Vagina (tissue), 2 donors: Measurements from ENCODE around the gene KATNB1. TPM values are rescaled to one million over a fixed set of nuclear protein-coding genes. Genes with fewer than 3 reads are reported as not detected.
A peak's percentile ranks its signal among the peaks of the same experiment; 100 is the strongest.

Experiments used
- DNase-seq, 2 donors: peaks; one replicate each; pipeline ENCODE4 v3.0.0-alpha.2; 2017; ENCODE audit errors: extremely low spot score in 2 of 2
- H3K27ac ChIP-seq: fragments of 200-600 bp; sonication (generic); one replicate; pipeline ENCODE4 v1.5.1; 2019
- H3K27me3 ChIP-seq: fragments of 200-600 bp; sonication (generic); one replicate; pipeline ENCODE4 v1.5.1; 2019
- H3K36me3 ChIP-seq, 2 donors: fragments of 200-600 bp; sonication (generic); one replicate each; pipeline ENCODE4 v1.5.1; 2017 to 2019
- H3K4me1 ChIP-seq: fragments of 200-600 bp; sonication (generic); one replicate; pipeline ENCODE4 v1.5.1; 2019
- H3K4me3 ChIP-seq, 2 donors: fragments of 200-600 bp; sonication (generic); 1 replicate in 1 of 2; 2 replicates in 1 of 2; pipeline ENCODE4 v1.5.1; 2016 to 2019
- H3K9me3 ChIP-seq: fragments of 200-600 bp; sonication (generic); one replicate; pipeline ENCODE4 v1.5.1; 2019
- CTCF ChIP-seq, 3 experiments: fragments of 450-650 bp in 2 of 3; fragments of 200-600 bp in 1 of 3; sonication (generic) in 1 of 3; IDR thresholded peaks; one replicate each; pipeline ENCODE4 v1.5.1; 2017 to 2019; ENCODE audit warnings: antibody characterized with exemption in 3 of 3, mild to moderate bottlenecking in 2 of 3, moderate library complexity in 2 of 3
- POLR2A ChIP-seq, 2 donors: fragments of 450-650 bp; IDR thresholded peaks; one replicate each; pipeline ENCODE4 v1.6.1; 2017; ENCODE audit warnings: antibody characterized with exemption in 2 of 2, mild to moderate bottlenecking in 2 of 2, moderate library complexity in 2 of 2
- POLR2AphosphoS5 ChIP-seq, 2 donors: sonication (generic); formaldehyde crosslinking; IDR thresholded peaks; one replicate each; pipeline ENCODE4 v1.9.0; 2017; ENCODE audit warnings: antibody characterized with exemption in 2 of 2, mild to moderate bottlenecking in 2 of 2, low read depth in 1 of 2; ENCODE audit not compliant: insufficient read depth in 1 of 2
- intact Hi-C: fragments of 100-400 bp; cut with DNase I; formaldehyde crosslinking; loops from one replicate; pipeline ENCODE4 v1.15.1; 2023
- total RNA-seq: library from RNA; depleted of rRNA; stranded (reverse); fragments of >200 nt; gene quantifications from one replicate; pipeline ENCODE4 v1.2.3, GENCODE V29; 2016

Gene KATNB1
- total RNA-seq, 1 donor from 2014 or later: 23.6 TPM

- no peaks in the 10 kb centered on the region for H3K27me3 ChIP-seq
- intact Hi-C loops: loop anchor here (10.0 kb wide), 1 partner anchor 392 kb away; the partner anchor contains the start of gene CFAP20
- H3K27ac ChIP-seq: no peak overlapping the region
- H3K36me3 ChIP-seq: no peaks in the 10 kb centered on the region
- no peaks in the 10 kb centered on the region for H3K9me3 ChIP-seq
- DNase-seq: no peak
- no peak for TF ChIP-seq POLR2AphosphoS5 (IDR thresholded peaks at IDR 0.05; ENCODE audit: insufficient read depth in 1 of 2, low read depth in 1 of 2)
- no peak for TF ChIP-seq POLR2A (IDR thresholded peaks at IDR 0.05)
- TF ChIP-seq CTCF (IDR thresholded peaks at IDR 0.05): no peak
- H3K4me3 ChIP-seq: no peak overlapping the region
- H3K4me1 ChIP-seq: peaks cover 28% of the 10 kb centered on the region
These were observed 2.9 kb upstream of the KATNB1 start for GRCh38 chr16:57732714-57733113.

- H3K36me3 ChIP-seq: peaks cover 0 to 4% of the 10 kb centered on the region in 2 donors
- intact Hi-C loops: loop anchor here (10.0 kb wide), 1 partner anchor 390 kb away; the partner anchor contains the start of gene CFAP20
- H3K27ac ChIP-seq: peak overlapping the region; percentile 77
- no peaks in the 10 kb centered on the region for H3K9me3 ChIP-seq
- H3K4me1 ChIP-seq: peaks cover 35% of the 10 kb centered on the region
- no peaks in the 10 kb centered on the region for H3K27me3 ChIP-seq
- peak overlapping the region; percentile 91 to 93 for H3K4me3 ChIP-seq
- TF ChIP-seq POLR2AphosphoS5 (IDR thresholded peaks at IDR 0.05; ENCODE audit: insufficient read depth in 1 of 2, low read depth in 1 of 2) (no peak), CTCF (IDR thresholded peaks at IDR 0.05) (no peak), POLR2A (IDR thresholded peaks at IDR 0.05) (no peak)
- no peak for DNase-seq
These were observed 1.2 kb upstream of the KATNB1 start for GRCh38 chr16:57734308-57734924.

- Histone ChIP-seq H3K9me3 (no peaks in the 10 kb centered on the region), H3K4me3 (peak overlapping the region; percentile 91 to 93), H3K4me1 (peaks cover 42% of the 10 kb centered on the region), H3K27me3 (no peaks in the 10 kb centered on the region), H3K27ac (peak overlapping the region; percentile 77), H3K36me3 (peaks cover 0 to 4% of the 10 kb centered on the region in 2 donors)
- peak in 1 of 2 donors; percentile 100 for DNase-seq
- TF ChIP-seq POLR2A (IDR thresholded peaks at IDR 0.05) (peak in 1 of 2 donors; percentile 45), CTCF (IDR thresholded peaks at IDR 0.05) (no peak), POLR2AphosphoS5 (IDR thresholded peaks at IDR 0.05; ENCODE audit: insufficient read depth in 1 of 2, low read depth in 1 of 2) (peak; percentile 78 to 96)
- intact Hi-C loops: loop anchor here (10.0 kb wide), 1 partner anchor 390 kb away; the partner anchor contains the start of gene CFAP20
These were observed 430 bp upstream of the KATNB1 start for GRCh38 chr16:57734925-57735754.

GRCh38 chr16:57736419-57737351 lies 1.1 kb downstream of the KATNB1 start:
- TF ChIP-seq POLR2AphosphoS5 (IDR thresholded peaks at IDR 0.05; ENCODE audit: insufficient read depth in 1 of 2, low read depth in 1 of 2): no peak
- TF ChIP-seq CTCF (IDR thresholded peaks at IDR 0.05): peak in 1 of 3 experiments; percentile 11
- no peaks in the 10 kb centered on the region for H3K9me3 ChIP-seq
- no peak for DNase-seq
- H3K4me3 ChIP-seq: peak overlapping the region; percentile 88 to 91
- H3K27me3 ChIP-seq: no peaks in the 10 kb centered on the region
- peaks cover 46% of the 10 kb centered on the region for H3K4me1 ChIP-seq
- H3K36me3 ChIP-seq: peaks cover 0 to 4% of the 10 kb centered on the region in 2 donors
- intact Hi-C loops: loop anchor here (10.0 kb wide), 1 partner anchor 388 kb away; the partner anchor contains the start of gene CFAP20
- H3K27ac ChIP-seq: peak overlapping the region; percentile 50
